GM21526 (cell line): Measurements from ENCODE around the gene DPH6.
"Not testable (repeated sequence)": the region's sequence is repeated elsewhere in the genome, so short reads cannot be mapped to it uniquely, and the experiment has no call there.

Experiments used
- ATAC-seq: cut with Tn5 transposase; IDR thresholded peaks from one replicate; pipeline ENCODE4 v1.9.1; 2021; ENCODE audit warnings: moderate library complexity; ENCODE audit not compliant: unreplicated experiment, low FRiP score

DPH6 gene, protein sequence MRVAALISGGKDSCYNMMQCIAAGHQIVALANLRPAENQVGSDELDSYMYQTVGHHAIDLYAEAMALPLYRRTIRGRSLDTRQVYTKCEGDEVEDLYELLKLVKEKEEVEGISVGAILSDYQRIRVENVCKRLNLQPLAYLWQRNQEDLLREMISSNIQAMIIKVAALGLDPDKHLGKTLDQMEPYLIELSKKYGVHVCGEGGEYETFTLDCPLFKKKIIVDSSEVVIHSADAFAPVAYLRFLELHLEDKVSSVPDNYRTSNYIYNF

DNA sequence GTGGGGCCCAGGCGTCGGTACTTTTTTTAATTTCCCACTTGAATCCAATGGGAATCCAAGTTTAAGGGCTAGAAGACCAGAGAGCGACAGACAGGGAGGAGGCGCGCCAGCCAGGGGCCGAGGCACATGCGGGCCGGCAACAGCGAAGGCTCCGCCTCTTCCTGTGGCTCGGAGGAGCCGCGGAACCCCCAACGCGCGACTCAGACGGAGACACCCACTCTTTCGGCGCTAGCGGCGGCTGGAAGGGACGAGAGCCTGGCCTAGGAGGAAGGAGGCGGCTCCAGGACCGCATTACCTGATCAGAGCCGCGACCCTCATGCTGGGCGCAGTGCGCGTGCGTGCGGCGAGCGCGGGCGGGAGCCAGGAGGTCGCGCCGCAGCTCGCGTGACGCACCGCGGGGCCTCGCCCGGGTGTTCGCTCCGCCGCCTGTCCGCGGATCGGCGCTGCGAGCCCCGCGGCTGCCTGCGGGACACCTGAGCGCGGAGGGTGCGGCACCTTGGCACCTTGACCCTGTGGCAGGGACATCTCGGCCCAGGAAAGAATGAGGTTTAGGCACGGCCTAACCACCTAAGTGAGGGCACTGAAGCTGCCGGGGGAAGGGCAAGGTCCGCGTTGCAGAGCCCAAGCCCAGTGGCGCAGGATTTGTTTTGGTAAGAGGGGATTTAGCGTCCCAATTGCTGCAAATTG is at the start of gene DPH6:
DPH6 (minus strand) TSS at position 342 of the 687 bp plus-strand sequence; CDS start at position 318, 24 bp downstream.
- peak; percentile 93 for ATAC-seq

DNA sequence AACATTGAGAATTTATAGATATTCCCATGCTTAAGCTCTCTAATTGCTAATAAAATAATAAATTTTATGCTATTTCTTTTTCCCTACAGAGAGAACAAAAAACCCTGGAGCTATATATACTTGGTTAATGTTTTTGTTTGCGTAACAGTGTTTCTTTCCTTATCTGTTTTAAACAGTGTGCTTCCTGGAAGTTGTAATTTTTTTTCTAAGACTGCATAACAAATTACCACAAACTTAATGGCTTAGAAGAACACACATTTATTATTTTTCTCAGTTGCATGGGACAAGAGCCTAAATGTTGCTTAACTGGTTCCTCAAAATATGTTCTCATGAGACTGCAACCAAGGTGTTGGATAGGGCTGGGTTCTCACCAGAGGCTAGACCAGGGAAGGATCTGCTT is 49.7 kb upstream of the DPH6 start:
- ATAC-seq, result no peak

DNA sequence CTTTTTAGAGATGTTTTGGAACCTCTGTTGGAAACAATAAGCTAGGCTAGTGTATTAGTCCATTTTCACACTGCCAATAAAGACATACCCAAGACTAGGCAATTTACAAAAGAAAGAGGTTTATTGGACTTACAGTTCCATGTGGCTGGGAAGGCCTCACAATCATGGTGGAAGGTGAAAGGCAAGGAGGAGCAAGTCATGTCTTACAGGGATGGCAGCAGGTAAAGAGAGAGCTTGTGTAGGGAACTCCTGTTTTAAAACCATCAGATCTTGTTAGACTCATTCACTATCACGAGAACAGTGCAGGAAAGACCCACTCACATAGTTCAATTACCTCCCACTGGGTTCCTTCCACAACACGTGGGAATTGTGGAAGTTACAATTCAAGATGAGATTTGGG is 46.0 kb upstream of the DPH6 start:
- not testable (repeated sequence) for ATAC-seq

DNA sequence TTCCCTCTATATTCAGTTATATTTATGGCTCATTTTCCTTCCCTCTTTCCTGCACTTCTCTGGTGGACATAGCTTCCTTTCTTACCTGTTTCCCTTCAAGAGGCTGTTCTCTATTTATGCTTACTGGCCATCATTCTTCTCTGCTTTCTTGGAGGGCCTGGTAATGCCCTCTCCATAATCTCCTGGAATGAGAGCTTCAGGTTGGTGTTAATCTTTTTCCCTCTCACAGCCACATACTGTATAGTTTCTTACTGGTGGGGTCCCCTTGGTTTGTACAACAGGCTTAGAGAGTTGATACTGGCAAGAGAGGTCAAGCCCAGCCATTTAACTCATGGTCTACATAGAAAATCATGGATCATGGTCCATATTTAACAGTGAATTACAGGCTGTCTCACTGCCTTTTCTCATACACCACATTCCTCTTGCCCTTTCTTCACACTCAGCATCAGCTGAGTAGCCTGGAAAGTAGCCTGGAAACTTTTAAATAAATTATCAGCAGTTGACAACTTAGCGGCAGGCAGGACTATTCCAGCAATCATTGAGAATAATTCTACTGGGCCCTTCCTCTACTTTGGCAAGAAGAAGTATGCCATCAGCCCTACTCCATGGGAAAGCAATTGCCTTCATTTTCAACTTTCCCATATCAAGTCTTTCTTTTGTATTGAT is 38.0 kb upstream of the DPH6 start:
- no peak for ATAC-seq

DNA sequence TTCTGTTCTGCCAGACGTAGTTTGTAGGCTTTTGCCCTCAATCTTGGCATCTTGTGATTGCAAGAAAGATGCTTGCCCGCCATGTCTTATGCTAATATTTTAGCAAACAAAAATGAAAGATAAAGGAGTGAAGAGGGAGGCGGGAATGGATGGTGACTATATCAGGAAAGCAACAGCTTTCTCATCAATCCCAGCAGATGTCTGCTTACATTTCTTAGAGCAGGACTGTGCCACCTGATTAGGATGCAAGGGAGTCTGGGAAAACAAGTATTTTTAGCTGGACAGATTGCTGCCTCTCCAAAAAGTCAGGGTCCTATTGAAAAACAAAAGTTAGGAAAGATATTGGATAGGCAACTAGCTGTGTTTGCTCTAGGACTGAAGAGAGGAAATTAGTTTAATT is 34.6 kb upstream of the DPH6 start:
- no peak for ATAC-seq

DNA sequence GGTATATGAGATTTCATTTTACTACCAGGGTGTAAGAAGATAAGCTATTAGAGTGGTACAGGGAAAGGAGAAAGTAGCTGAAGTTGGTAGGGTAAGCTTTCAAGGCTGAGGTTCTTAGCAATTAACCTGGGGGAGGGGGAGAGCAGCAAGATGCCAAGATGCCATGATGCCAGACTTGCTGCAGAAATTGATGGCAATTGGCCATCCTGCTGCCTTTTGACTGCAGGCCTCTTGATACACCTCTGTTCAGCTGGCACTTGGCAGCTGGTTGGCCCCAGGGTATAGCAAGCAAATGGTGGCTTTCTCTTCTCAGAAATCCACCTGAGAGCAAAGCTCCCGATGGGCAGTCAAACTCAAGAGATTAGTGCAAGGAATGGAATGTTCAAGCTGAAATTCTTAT is 21.4 kb upstream of the DPH6 start:
- no peak for ATAC-seq

DNA sequence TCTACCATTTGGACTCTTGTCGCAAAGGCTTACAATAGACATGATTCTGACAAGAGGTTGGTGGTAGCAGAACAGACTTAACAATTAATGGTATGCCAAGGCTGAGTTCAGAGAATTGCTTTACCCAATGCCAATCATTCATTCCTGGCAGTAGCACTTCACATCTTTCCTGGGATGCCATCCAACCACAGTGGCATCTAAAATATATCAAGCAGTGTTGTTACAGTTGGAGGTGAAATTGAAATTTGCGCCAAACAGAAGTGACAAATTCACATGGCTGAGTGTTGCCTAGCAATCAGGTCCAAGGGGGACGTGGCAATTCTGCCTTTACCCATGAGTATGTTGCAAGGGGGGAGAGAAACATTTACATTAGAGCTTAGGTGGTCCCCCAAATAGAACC is 21.0 kb upstream of the DPH6 start:
- ATAC-seq, result no peak

DNA sequence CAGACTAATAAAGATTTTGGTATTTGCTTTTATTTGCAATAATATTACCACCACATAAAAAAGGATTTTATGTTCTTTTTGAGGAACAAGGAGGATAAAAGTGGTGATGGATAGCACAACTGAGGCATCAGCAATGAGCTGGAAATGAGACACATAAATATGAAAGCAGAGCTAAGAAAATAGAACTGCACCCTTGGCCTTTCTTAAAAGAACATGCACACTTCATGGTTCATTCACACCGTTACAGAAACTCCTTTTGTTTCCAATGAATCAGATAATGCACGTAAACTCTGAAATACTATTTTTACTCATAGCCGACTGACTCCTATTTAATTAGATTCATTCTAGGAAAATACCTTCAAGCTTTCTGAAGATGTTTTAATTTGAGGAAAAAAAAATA is 19.9 kb upstream of the DPH6 start:
- ATAC-seq, result no peak

DNA sequence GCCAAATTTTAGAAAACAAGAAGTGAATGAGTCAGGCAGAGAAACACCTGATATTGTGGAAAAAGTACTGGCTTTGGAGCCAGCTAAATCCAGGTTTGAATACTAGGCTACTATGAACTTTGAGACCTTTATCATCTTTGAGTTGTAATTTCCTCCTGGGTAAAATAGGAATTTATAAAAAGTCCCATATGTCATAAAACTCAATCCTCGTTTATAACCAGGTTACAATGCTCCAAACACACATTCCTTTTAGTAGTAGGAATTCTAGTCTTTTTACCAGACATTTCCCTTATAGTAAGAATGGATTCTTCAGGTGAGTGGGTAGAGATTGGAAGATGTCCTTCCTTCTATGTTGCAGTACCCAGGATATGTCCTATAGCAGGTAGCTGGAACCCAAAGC is 16.7 kb upstream of the DPH6 start:
- ATAC-seq, result no peak

DNA sequence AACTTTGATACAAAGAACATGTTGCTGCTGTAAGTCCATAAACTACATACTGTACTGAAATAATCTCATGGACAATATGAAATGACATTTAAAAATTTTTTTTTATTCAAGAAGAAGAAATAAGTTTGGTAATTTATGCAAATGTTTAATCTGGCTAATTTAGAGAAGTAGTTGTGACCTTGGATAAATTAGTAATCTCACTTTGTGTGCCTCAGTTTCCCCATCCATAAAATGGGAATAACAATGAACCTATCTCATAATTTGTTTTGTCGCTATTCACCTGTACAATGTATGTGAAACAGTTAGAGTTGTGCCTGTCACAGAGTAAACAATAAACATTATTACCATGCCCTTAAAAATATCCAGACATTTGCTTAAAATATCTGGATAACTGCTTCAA is 15.3 kb upstream of the DPH6 start:
- ATAC-seq, result no peak

DNA sequence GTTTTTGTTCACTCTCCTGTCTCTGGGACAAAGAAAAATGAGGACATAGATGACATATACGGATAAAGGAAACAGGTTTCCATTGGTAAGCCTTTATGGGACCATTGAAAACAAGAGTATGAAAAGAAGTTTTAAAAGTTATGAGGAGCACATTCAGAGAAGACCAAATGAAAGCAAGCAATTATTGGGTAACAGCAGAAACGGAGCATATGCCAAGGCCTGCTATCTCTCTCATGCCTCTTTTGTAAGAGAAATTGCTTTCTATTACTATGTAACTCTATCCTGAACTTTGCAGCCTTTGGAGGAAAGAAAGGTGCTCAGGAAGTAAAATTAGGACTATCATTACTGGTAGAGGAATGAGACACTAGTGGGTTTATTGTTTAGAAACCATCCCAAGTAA is 14.9 kb upstream of the DPH6 start:
- no peak for ATAC-seq

DNA sequence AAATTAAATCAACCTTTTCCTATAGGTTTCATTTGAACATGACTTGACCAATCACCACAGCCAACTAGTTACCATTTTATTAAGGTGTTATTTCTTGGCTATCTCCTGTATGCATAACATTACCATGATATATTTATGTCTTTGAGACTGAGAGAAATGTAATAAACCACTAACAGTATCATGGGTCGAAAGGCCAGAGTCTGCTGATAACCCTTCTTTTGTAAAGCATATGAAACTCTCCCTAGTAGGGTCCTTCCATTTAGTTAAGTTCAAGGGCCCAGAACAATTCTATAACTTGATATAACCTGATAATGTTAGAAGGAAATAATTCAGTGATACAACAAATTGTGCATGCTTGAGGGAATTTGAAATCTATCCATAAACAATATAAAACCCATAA is 14.3 kb upstream of the DPH6 start:
- ATAC-seq, result no peak

DNA sequence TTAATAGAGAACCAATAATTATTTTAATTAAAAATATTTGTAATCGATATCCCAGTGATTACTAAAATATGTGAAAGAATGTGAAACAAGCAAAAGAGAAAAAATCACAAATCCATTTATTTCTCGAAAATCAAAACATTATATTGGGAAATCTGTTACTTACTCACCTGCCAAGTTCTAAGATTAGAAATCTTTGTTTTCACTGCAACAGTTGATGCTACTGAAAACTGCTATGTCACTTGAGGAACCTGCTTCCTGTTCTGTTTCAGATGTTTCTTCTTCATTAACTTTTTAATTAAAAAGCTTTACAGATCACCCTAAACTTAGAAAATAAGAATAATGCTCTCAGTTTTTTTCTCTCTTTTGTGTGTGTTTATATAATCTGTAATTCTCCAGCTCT is 13.7 kb upstream of the DPH6 start:
- ATAC-seq, result no peak

DNA sequence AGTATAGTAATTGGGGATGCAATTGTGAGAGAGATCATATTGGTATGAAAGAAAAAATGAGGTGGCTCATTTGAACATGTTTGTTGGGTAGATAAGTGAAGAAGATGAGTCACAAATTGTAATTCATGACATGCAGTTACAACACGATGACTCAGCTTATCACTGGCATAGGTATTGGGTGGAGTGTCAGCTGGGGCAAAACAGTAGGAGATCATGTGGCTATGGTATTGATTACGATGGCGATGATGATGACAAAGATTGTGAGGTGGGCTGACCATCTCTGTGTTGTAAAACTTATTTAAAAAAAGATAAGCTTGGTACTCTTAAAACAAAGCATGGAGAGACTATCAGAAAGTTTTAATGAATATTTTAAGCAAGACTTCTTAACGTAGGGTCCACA is 11.6 kb upstream of the DPH6 start:
- no peak for ATAC-seq

DNA sequence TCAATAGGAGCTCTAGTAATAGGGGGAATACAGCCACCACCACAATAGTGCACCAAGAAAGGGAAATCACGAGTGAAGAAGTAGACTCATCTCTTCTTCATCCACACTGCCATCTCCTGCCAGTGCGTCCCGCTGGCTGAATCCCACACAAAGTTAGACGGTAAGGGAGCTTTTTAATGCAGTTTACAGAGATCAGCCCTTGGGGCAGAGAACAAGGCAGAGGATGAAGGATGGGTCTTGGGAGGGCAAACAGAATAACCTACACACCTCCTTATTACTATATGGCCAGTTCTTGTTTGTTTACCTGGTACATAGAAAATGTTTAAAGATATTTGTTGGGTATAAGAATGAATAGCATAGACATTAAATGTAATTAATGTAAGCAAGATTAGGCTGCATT is 11.0 kb upstream of the DPH6 start:
- ATAC-seq, result no peak

DNA sequence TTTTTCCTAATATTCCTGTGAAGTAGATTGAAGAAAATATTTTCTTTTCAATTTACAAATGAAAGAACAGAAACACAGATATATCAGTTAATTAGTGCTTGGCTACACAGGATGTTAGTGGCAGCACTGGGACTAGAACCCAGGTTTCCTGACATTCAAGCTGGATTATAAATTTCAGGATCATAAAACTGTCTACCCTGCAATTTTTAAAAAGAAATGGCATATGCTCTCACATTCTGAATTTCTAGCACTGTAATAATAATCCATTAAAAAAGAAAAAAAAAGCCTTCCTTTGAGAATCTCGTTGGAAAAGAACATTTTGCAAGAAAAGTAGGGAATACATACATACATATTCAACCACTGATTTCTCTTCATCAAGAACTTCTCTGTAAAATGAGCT is 9.3 kb upstream of the DPH6 start:
- ATAC-seq, result no peak

DNA sequence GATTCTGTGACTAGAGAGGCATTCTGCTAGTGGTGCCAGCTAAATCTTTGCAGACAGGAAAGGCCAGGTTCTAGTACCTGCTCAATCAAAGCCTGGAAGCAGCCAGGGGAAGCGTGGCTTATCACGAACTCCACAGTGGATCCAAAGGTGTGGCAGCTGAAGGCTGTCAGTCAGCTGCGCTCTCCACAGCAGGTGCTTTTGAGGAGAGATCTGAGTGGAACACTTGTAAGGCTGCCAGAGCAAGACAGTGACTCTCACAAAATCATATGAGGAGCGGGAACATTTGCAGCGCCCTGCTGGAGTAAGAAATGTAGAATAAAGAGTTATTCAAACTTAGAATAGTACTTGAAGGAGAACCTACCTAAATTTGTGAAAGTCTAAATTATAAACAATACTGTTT is 5.0 kb upstream of the DPH6 start:
- no peak for ATAC-seq

DNA sequence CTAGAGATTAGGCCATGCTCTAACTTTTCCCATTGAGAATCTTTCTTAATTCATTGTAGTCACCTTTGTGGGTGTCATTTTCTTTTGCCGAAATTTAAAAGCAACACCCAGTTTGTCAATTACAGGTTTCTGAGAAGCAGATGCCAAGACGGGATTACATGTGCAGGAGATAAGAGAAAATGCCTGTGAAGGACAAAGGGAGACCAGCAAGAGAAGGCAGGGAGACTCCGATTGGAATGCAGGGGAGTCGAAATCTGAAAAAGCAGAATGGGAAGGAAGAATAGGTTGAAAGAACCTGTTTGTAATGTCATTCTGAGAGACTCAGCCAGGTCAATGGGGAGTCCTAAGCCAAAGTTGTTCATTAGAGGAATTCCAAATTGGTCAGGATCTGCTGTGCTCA is 3.6 kb upstream of the DPH6 start:
- ATAC-seq, result no peak

DNA sequence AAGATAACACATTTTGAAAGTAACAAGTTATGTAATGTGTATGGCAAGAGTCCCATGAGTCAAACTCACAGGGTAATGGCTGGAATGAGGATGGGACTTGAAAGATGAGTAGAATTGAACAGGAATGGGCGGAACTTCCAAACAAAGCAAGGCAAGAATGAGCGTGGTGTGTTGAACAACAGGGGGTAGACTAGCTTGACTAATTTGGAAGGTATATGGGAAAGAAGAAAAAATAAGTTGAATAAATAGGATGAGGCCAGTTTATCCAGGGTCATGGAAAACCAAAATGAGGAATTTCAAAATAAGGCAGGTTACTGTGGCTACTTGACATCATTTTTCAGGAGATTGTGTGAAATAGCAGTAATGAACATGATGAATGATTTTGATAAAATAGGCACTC is 2.5 kb upstream of the DPH6 start:
- no peak for ATAC-seq

DNA sequence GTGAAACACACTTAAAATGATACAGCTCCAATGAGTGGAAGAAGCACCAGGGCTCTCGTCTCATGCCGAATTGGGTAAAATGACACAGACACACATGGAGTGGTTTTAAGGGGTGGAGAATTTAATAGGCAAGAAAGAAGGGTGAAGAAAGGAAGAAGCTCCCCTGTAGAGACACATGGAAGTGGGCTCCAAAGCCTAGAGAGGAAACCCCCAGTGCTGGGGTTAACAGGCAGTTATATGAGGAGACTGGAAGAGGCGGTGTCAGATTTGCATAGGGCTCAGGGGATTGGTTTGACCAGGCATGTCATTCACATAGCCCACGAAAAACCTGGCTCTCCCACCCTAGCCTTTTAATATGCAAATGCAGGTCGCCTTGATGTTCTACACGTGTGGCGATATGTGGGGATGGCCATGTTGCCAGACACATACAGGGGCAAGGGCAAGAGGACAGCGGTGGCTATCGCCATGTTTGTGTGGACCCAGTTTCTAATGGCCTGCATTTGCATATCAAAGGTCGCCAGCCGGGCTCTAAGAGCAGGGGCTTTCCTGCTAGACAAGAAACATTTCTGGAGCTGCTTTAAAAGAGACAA is 1.9 kb upstream of the DPH6 start:
- no peak for ATAC-seq

DNA sequence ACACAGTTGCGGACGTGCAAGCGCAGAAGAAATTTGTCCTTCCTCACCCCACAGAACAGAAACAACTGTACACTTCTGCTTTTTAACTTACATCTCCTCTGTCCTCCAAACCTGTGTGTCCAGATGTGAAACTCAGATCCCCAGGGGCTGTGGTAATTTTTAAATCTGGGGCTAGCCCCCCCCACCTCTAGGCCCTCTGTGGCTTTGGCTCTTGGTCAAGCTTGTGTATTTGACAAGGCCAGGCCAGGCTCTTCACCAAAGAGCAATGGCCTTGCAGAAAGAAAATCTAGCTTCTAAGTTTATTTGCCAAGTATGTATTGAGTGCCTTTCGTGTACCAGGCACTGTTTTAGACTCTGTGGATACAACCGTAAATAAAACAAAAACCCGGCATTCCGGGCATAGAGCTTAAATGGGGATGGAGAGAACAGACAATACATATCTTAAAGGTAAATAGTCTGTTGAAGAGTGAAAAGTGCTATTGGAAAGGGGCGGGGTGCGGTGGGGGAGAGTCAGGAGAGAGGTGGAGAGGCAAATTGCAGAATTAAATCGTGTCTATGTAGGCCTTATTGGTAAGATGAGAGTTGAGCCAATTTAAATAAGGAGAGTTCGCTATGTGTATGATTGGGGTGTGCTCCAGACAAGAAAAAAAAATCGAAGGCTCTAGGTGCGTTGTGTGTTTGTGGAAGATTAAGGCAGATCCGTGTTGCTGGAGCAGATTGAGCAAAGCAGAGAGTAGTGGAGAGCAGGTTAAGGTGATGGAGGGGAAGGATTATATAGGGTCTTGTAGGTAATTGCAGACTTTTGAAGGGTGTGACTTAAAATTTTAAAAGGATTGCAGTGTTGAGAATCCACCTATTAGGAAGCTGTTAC is 781 bp upstream of the DPH6 start:
- peak; percentile 30 for ATAC-seq
